Thyroid gland (tissue), 4 donors: ENCODE measurements around the gene NDUFB2. TPM values are rescaled to one million over a fixed set of nuclear protein-coding genes. Genes with fewer than 3 reads are reported as not detected.

Experiments used
- DNase-seq, 2 donors: peaks; one replicate each; pipeline ENCODE4 v3.0.0-alpha.2; 2019
- H3K27ac ChIP-seq, 3 donors: fragments of 200-600 bp; sonication (generic); 1 replicate in 2 of 3; 2 replicates in 1 of 3; pipeline ENCODE4 v1.5.1; 2016 to 2019; ENCODE audit warnings: mild to moderate bottlenecking in 1 of 3, moderate library complexity in 1 of 3
- H3K27me3 ChIP-seq: fragments of 200-600 bp; sonication (generic); one replicate; pipeline ENCODE4 v1.5.1; 2019
- H3K36me3 ChIP-seq, 2 donors: fragments of 200-600 bp; sonication (generic); one replicate each; pipeline ENCODE4 v1.5.1; 2016 to 2019
- H3K4me1 ChIP-seq, 2 donors: fragments of 200-600 bp; sonication (generic); one replicate each; pipeline ENCODE4 v1.5.1; 2017 to 2019
- H3K4me3 ChIP-seq, 3 donors: fragments of 200-600 bp; sonication (generic); replicated peaks in 1 of 3; 1 replicate in 2 of 3; 2 replicates in 1 of 3; pipeline ENCODE4 v1.5.1; 2016; ENCODE audit warnings: mild to moderate bottlenecking in 1 of 3
- H3K9me3 ChIP-seq: fragments of 200-600 bp; sonication (generic); one replicate; pipeline ENCODE4 v1.5.1; 2017
- CTCF ChIP-seq, 6 experiments: fragments of 200-600 bp in 3 of 6; fragments of 450-650 bp in 3 of 6; sonication (generic) in 3 of 6; IDR thresholded peaks; one replicate each; pipeline ENCODE4 v1.5.1; 2016 to 2019; ENCODE audit warnings: antibody characterized with exemption in 6 of 6, mild to moderate bottlenecking in 2 of 6, inconsistent platforms in 1 of 6, moderate library complexity in 1 of 6
- POLR2A ChIP-seq, 2 donors: fragments of 450-650 bp; IDR thresholded peaks; one replicate each; pipeline ENCODE4 v1.6.1; 2017; ENCODE audit warnings: antibody characterized with exemption in 2 of 2, mild to moderate bottlenecking in 2 of 2, moderate library complexity in 1 of 2
- WGBS, 2 donors: methylation state at CpG; one replicate each; pipeline ENCODE4 v1.1.5; 2017; 5-methylcytosine and 5-hydroxymethylcytosine counted together
- intact Hi-C: fragments of 100-400 bp; cut with DNase I; formaldehyde crosslinking; loops from one replicate; pipeline ENCODE4 v1.15.1; 2023
- total RNA-seq, 4 donors: library from RNA; depleted of rRNA; stranded (reverse); fragments of >200 nt; gene quantifications; one replicate each; pipeline ENCODE4 v1.2.3, GENCODE V29; 2016

NDUFB2 gene
- total RNA-seq, 4 donors from 2014 or later, result 213 to 955 (median 698) TPM

GRCh38 chr7:140671966-140672365, 24.5 kb upstream of the NDUFB2 start:
- Histone ChIP-seq H3K9me3 (no peaks in the 10 kb centered on the region), H3K4me1 (peaks cover 23 to 27% of the 10 kb centered on the region in 2 donors), H3K27ac (no peak overlapping the region), H3K4me3 (no peak overlapping the region), H3K27me3 (no peaks in the 10 kb centered on the region), H3K36me3 (no peaks in the 10 kb centered on the region)
- DNase-seq, result no peak
- intact Hi-C loops, result loop anchor here (10.0 kb wide), 1 partner anchor 343 kb away; the partner anchor contains the start of gene MRPS33
- 71 to 73% methylated on average over 15 of the region's 15 CpGs for WGBS, 2 donors
- TF ChIP-seq POLR2A (IDR thresholded peaks at IDR 0.05) (no peak), CTCF (IDR thresholded peaks at IDR 0.05) (no peak)

GRCh38 chr7:140672382-140673062, 24.0 kb upstream of the NDUFB2 start, which contains the start of gene ADCK2:
Gene ADCK2 (plus strand): TSS chr7:140672945. CDS start chr7:140673331, 386 bp downstream.
- TF ChIP-seq POLR2A (IDR thresholded peaks at IDR 0.05) (peak; percentile 26 to 68), CTCF (IDR thresholded peaks at IDR 0.05) (no peak)
- peak within 1 kb of the TSS; percentile 72 to 85 (median 73) for H3K4me3 ChIP-seq
- no peaks in the 10 kb centered on the region for H3K27me3 ChIP-seq
- DNase-seq, result peak; percentile 63 to 66
- 1 to 4% methylated on average over 12 to 16 of the region's 41 CpGs for WGBS, 2 donors
- intact Hi-C loops, result loop anchor here (10.0 kb wide), 1 partner anchor 342 kb away; the partner anchor contains the start of gene MRPS33
- peak within 1 kb of the TSS; percentile 55 to 96 (median 89) for H3K27ac ChIP-seq
- H3K4me1 ChIP-seq, result peaks cover 23 to 27% of the 10 kb centered on the region in 2 donors
- no peaks in the 10 kb centered on the region for H3K9me3 ChIP-seq
- no peaks in the 10 kb centered on the region for H3K36me3 ChIP-seq

GRCh38 chr7:140673063-140673773, 23.3 kb upstream of the NDUFB2 start:
- Histone ChIP-seq H3K4me1 (peaks cover 23 to 27% of the 10 kb centered on the region in 2 donors), H3K9me3 (no peaks in the 10 kb centered on the region), H3K36me3 (no peaks in the 10 kb centered on the region), H3K27ac (peak overlapping the region; percentile 55 to 96 (median 89)), H3K27me3 (no peaks in the 10 kb centered on the region), H3K4me3 (peak overlapping the region; percentile 72 to 85 (median 73))
- intact Hi-C loops, result loop anchor here (10.0 kb wide), 1 partner anchor 342 kb away; the partner anchor contains the start of gene MRPS33
- DNase-seq, result peak; percentile 84 to 86
- peak; percentile 14 to 70 for TF ChIP-seq POLR2A (IDR thresholded peaks at IDR 0.05)
- TF ChIP-seq CTCF (IDR thresholded peaks at IDR 0.05), result no peak
- 0 to 1% methylated on average over 6 to 8 of the region's 72 CpGs for WGBS, 2 donors

DNA sequence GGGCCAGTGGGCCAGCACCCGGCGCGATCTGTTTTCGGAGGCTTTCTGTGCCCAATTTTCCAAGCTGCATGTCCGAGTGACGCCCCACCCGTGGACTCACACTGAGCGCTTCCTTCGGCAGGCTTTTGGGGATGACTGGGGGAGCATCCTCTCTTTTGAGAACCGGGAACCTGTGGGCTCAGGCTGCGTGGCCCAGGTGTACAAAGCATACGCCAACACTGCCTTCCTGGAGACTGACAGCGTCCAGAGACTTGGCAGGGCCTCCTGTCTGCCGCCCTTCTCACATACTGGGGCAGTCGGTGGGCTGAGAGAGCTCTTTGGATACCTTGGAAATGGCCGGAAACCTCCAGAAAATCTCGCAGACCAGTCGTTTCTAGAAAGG, 22.7 kb upstream of the NDUFB2 start:
- no peaks in the 10 kb centered on the region for H3K9me3 ChIP-seq
- H3K27me3 ChIP-seq, result no peaks in the 10 kb centered on the region
- peak in 1 of 2 donors; percentile 25 for DNase-seq
- no peak for TF ChIP-seq POLR2A (IDR thresholded peaks at IDR 0.05)
- no peak for TF ChIP-seq CTCF (IDR thresholded peaks at IDR 0.05)
- H3K27ac ChIP-seq, result peak overlapping the region; percentile 55 to 96 (median 89)
- H3K4me3 ChIP-seq, result peak overlapping the region in 2 of 3 donors; percentile 72 to 73
- H3K4me1 ChIP-seq, result peaks cover 23 to 27% of the 10 kb centered on the region in 2 donors
- H3K36me3 ChIP-seq, result no peaks in the 10 kb centered on the region
- WGBS, 2 donors, result 22 to 38% methylated on average over 8 to 17 of the region's 18 CpGs
- intact Hi-C loops, result loop anchor here (10.0 kb wide), 1 partner anchor 341 kb away; the partner anchor contains the start of gene MRPS33
